Loucy (cell line): ENCODE measurements around the gene BNC1.

Experiments used
- H2AFZ ChIP-seq: fragments of 200-600 bp; sonication (generic); 2 replicates; pipeline ENCODE4 v1.6.0; 2016; ENCODE audit warnings: antibody characterized with exemption, mild to moderate bottlenecking, low read length, moderate library complexity
- H3F3A ChIP-seq: fragments of 200-600 bp; 2 replicates; pipeline ENCODE4 v1.6.0; 2016; ENCODE audit warnings: antibody characterized with exemption, low read depth, mild to moderate bottlenecking
- H3K27me3 ChIP-seq: fragments of 200-600 bp; sonication (generic); 2 replicates; pipeline ENCODE4 v1.6.1; 2014; ENCODE audit warnings: low read length, mild to moderate bottlenecking; ENCODE audit not compliant: insufficient read depth, poor library complexity, severe bottlenecking
- H3K36me3 ChIP-seq: fragments of 200-600 bp; sonication (generic); 2 replicates; pipeline ENCODE4 v1.6.1; 2016; ENCODE audit warnings: low read length; ENCODE audit not compliant: insufficient read depth
- H3K4me1 ChIP-seq: fragments of 200-600 bp; sonication (generic); 2 replicates; pipeline ENCODE4 v1.5.1; 2014; ENCODE audit warnings: low read length, mild to moderate bottlenecking; ENCODE audit not compliant: insufficient read depth, poor library complexity, severe bottlenecking
- H3K4me2 ChIP-seq: fragments of 200-600 bp; sonication (generic); 2 replicates; pipeline ENCODE4 v1.6.0; 2014; ENCODE audit warnings: antibody characterized with exemption, low read length, low read depth, mild to moderate bottlenecking; ENCODE audit not compliant: poor library complexity, severe bottlenecking
- H3K4me3 ChIP-seq: fragments of 200-600 bp; sonication (generic); 2 replicates; pipeline ENCODE4 v1.5.1; 2014; ENCODE audit warnings: low read length, mild to moderate bottlenecking, mixed read lengths; ENCODE audit not compliant: poor library complexity, severe bottlenecking
- H3K79me2 ChIP-seq: fragments of 200-600 bp; sonication (generic); 2 replicates; pipeline ENCODE4 v1.6.1; 2014; ENCODE audit warnings: low read length; ENCODE audit not compliant: insufficient read depth
- H3K9ac ChIP-seq: fragments of 200-600 bp; sonication (generic); 2 replicates; pipeline ENCODE4 v1.6.0; 2014; ENCODE audit warnings: mild to moderate bottlenecking, low read depth, low read length, moderate library complexity; ENCODE audit not compliant: poor library complexity, severe bottlenecking
- H3K9me2 ChIP-seq: fragments of 200-600 bp; sonication (generic); replicated peaks from 2 replicates; pipeline ENCODE4 v1.6.1; 2016; ENCODE audit warnings: low read depth, low read length, mixed read lengths
- H3K9me3 ChIP-seq: fragments of 200-600 bp; sonication (generic); 2 replicates; pipeline ENCODE4 v1.6.1; 2014; ENCODE audit warnings: mild to moderate bottlenecking, antibody characterized with exemption, low read length, low read depth; ENCODE audit not compliant: insufficient read depth
- H4K20me1 ChIP-seq: fragments of 200-600 bp; sonication (generic); 2 replicates; pipeline ENCODE4 v1.6.0; 2014; ENCODE audit warnings: antibody characterized with exemption, low read length, mild to moderate bottlenecking; ENCODE audit not compliant: insufficient read depth, poor library complexity, severe bottlenecking
- CTCF ChIP-seq: fragments of 200-600 bp; sonication (generic); conservative IDR thresholded peaks from 2 replicates; pipeline ENCODE4 v1.5.1; 2014; ENCODE audit warnings: mild to moderate bottlenecking, antibody characterized with exemption, low read length
- EZH2phosphoT487 ChIP-seq: fragments of 200-600 bp; IDR thresholded peaks from 2 replicates; pipeline ENCODE4 v1.6.1; 2018; ENCODE audit warnings: antibody characterized with exemption, mild to moderate bottlenecking, moderate library complexity, borderline replicate concordance

Gene BNC1

DNA sequence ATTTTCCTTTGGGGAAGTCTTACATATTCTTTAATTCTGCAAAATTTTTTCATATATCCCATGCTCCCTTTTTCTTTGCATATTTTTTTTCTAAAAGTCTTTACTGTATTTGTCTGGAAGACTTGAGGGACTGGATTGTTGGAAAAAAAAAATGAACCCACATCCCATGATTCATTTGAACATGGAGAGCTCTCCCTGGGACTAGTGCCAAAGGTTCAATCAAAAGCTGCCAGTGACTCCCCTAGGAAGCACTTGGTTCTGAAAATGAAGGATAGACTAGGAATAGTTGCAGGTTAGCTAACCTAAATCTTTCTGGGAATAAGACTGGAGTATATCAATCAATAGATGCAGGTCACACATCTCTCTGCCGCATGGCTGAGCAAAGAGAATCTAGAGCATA, 16.4 kb upstream of the BNC1 start:
- H3K4me3 ChIP-seq: no peak overlapping the region
- no peak overlapping the region for H3K9ac ChIP-seq
- H3K9me2 ChIP-seq: no peaks in the 10 kb centered on the region
- H2AFZ ChIP-seq: no peak overlapping the region
- TF ChIP-seq CTCF (no peak), EZH2phosphoT487 (no peak)
- H4K20me1 ChIP-seq: no peaks in the 10 kb centered on the region
- no peaks in the 10 kb centered on the region for H3K27me3 ChIP-seq
- no peaks in the 10 kb centered on the region for H3K79me2 ChIP-seq
- no peak overlapping the region for H3K4me2 ChIP-seq
- no peaks in the 10 kb centered on the region for H3K36me3 ChIP-seq
- H3K9me3 ChIP-seq: no peaks in the 10 kb centered on the region
- no peaks in the 10 kb centered on the region for H3K4me1 ChIP-seq
- no peaks in the 10 kb centered on the region for H3F3A ChIP-seq

DNA sequence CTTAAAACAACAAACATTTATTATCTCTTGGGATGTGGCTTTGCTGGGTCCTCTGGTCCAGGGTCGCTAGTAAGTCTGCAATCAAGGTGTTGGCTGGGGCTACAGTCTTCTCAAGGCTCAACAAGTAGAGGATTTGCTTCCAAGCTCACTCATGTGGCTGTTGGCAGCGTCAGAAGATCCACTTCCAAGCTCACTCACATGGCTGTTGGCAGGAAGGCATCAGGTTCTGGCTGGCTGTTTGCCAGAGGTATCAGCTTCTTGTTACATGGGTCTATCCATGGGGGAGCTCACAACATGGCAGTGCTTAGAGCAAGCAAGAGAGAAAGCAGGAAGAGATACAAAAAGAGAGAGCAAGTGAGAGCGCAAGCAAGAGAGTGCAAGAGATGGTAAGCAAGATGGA, 15.0 kb upstream of the BNC1 start:
- Histone ChIP-seq H3K36me3 (no peaks in the 10 kb centered on the region), H3K4me2 (no peak overlapping the region), H3K9me2 (no peaks in the 10 kb centered on the region), H3K9ac (no peak overlapping the region), H3K4me1 (no peaks in the 10 kb centered on the region), H3K4me3 (no peak overlapping the region), H3K27me3 (no peaks in the 10 kb centered on the region), H2AFZ (no peak overlapping the region), H3K79me2 (no peaks in the 10 kb centered on the region), H3F3A (no peaks in the 10 kb centered on the region), H4K20me1 (no peaks in the 10 kb centered on the region), H3K9me3 (no peaks in the 10 kb centered on the region)
- TF ChIP-seq CTCF (no peak), EZH2phosphoT487 (no peak)

DNA sequence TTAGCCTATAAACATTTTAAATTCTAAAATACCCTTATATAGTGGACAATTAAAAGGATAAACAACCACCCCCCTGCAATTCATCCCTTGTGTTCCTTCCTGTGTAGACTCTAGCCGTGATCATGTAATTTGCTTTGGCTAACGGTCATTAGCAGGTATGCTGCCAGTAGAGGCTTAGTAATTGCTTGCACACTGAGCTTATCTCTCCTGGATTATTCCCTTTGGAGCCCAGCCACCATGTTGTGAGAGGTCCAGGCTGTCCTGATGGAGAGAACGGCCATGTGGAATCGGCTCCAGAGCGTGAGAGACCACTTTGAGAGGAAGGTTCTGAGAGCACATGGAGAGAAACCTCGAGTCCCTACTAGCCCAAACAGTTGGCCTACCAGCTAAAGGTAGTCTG, 11.0 kb upstream of the BNC1 start:
- Histone ChIP-seq H3K27me3 (no peaks in the 10 kb centered on the region), H2AFZ (no peak overlapping the region), H3K79me2 (no peaks in the 10 kb centered on the region), H3K4me1 (no peaks in the 10 kb centered on the region), H3K4me2 (no peak overlapping the region), H3F3A (no peaks in the 10 kb centered on the region), H3K9ac (no peak overlapping the region), H3K4me3 (no peak overlapping the region), H3K9me2 (no peaks in the 10 kb centered on the region), H3K9me3 (no peaks in the 10 kb centered on the region), H3K36me3 (no peaks in the 10 kb centered on the region), H4K20me1 (no peaks in the 10 kb centered on the region)
- TF ChIP-seq EZH2phosphoT487: no peak
- TF ChIP-seq CTCF: no peak
